ENCODE results near the gene EFEMP2.

GRCh38 chr11:65920372-65920802 lies 47.8 kb upstream of the EFEMP2 start:
- TF ChIP-seq EZH2 (IDR thresholded peaks at IDR 0.05; ENCODE audit: borderline replicate concordance, low read depth, low read length, severe bottlenecking) (no peak), POLR2AphosphoS5 (IDR thresholded peaks at IDR 0.05; ENCODE audit: insufficient read depth, low read depth, low read length) (no peak), CTCF (IDR thresholded peaks at IDR 0.05; ENCODE audit: extremely low read depth in 1 of 2, insufficient read depth in 1 of 2, low read depth in 1 of 2, low read length in 2 of 2) (no peak), POLR2A (IDR thresholded peaks at IDR 0.05; ENCODE audit: low read depth, low read length) (no peak), MAX (IDR thresholded peaks at IDR 0.05; ENCODE audit: insufficient read depth, insufficient read length) (no peak)
